Activated CD4-positive, alpha-beta T cell treated with anti-CD3 and anti-CD28 coated beads, Interleukin-2, amount 10 ng/mL, durations not matched to agents 7 days and 5 days (primary cell): Measurements from ENCODE around the gene TMED5. TPM values are rescaled to one million over a fixed set of nuclear protein-coding genes. Genes with fewer than 3 reads are reported as not detected.

Source experiments
- CTCF ChIA-PET: fragments of 350-600 bp; sonication (Branson Sonifier 250); formaldehyde crosslinking; loops from one replicate; lab custom pipeline; 2021; ENCODE audit warnings: antibody characterized with exemption; lab: Charles Lee
- POLR2A ChIA-PET: fragments of 350-600 bp; sonication (Branson Sonifier 250); formaldehyde crosslinking; loops from one replicate; lab custom pipeline; 2021; ENCODE audit warnings: antibody characterized with exemption; lab: Charles Lee
- DNase-seq: peaks from one replicate; pipeline ENCODE4 v3.0.0-alpha.2; 2020
- H3K27ac Mint-ChIP-seq: one replicate; pipeline ENCODE4 v1.8.0; 2021; ENCODE audit warnings: mild to moderate bottlenecking, moderate library complexity, mixed read lengths
- H3K27me3 Mint-ChIP-seq: one replicate; pipeline ENCODE4 v1.8.0; 2021; ENCODE audit warnings: mixed read lengths
- H3K36me3 Mint-ChIP-seq: one replicate; pipeline ENCODE4 v1.8.0; 2021; ENCODE audit warnings: low read depth, mixed read lengths
- H3K4me1 Mint-ChIP-seq: one replicate; pipeline ENCODE4 v1.8.0; 2021; ENCODE audit warnings: mixed read lengths
- H3K4me3 Mint-ChIP-seq: one replicate; pipeline ENCODE4 v1.8.0; 2021; ENCODE audit warnings: mild to moderate bottlenecking, moderate library complexity, mixed read lengths
- H3K9me3 Mint-ChIP-seq: one replicate; pipeline ENCODE4 v1.8.0; 2021; ENCODE audit warnings: mixed read lengths
- total RNA-seq, 2 experiments: library from RNA; stranded (reverse); gene quantifications; one replicate each; pipeline ENCODE4 v1.2.3, GENCODE V29; 2021

The TMED5 gene
- total RNA-seq, 2 experiments from 2014 or later = 42.6 to 44.7 TPM

DNA sequence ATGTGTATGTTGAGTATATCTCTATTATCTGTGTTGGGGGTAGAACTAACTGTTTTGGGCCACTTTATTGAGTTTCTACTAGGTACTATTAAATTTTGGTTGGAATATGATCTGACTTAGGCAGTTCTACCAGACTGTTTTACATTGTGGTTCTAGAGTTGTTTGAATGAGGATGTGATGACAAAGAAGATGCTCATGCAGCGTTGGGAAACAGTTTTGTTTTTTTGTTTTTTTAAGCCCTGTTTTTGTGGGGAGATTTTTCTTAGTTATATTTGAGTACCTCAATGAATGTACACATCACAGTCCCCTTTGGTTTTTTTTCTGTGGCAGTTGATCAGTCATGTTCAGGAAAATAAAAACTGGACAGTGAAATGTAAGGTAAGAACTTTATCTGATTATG lies 40.1 kb downstream of the TMED5 start:
- no peak for DNase-seq
- peaks cover 36% of the 10 kb centered on the region for H3K36me3 Mint-ChIP-seq
- H3K4me3 Mint-ChIP-seq = no peak overlapping the region
- no peaks in the 10 kb centered on the region for H3K9me3 Mint-ChIP-seq
- peaks cover 10% of the 10 kb centered on the region for H3K4me1 Mint-ChIP-seq
- H3K27me3 Mint-ChIP-seq = no peaks in the 10 kb centered on the region
- CTCF ChIA-PET = interaction anchor here (0.6 to 2.3 kb wide), 5 partner anchors 9 to 938 kb away, joined by 3 to 6 read pairs (median 4); no protein-coding TSS in a partner anchor
- POLR2A ChIA-PET = no interaction called here
- H3K27ac Mint-ChIP-seq = peak overlapping the region; percentile 47

DNA sequence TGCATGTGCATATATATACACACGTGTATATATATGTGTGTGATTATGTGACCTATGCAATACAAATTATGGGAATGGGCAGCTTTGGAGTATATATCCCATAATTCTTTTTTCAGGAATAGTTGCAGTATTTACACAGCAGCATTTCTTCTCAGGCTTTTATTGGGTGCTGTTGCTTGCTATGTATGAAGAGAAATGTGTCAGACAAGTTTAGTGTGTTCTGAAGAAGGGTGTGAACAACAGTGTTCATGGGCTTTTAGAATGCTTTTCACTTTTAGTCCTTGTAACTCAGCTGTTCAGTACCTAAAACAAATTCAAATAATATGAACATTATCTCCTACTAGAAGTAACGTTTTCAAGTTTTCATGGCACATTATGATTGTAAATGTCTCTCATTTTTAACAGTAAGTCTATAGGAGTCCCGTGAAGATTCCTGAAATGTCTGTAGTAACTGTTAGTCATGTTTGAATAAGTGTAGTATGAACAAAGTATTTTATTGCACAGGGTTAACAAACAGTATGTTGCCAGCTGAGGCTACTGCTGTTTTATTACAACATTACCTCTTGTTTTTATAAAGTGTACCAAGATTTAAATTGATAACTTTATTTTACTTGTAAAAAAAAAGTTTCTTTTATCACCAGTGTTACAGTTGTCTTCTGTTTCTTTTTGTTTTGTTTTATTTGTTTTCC lies 42.5 kb downstream of the TMED5 start:
- Mint-ChIP-seq H3K9me3 (no peaks in the 10 kb centered on the region), H3K4me1 (peaks cover 7% of the 10 kb centered on the region), H3K36me3 (peaks cover 40% of the 10 kb centered on the region), H3K4me3 (no peak overlapping the region), H3K27ac (no peak overlapping the region), H3K27me3 (no peaks in the 10 kb centered on the region)
- CTCF ChIA-PET = interaction anchor here (1.3 kb wide), 1 partner anchor 9 kb away, joined by 5 read pairs; no protein-coding TSS in a partner anchor
- POLR2A ChIA-PET = no interaction called here
- DNase-seq = no peak

DNA sequence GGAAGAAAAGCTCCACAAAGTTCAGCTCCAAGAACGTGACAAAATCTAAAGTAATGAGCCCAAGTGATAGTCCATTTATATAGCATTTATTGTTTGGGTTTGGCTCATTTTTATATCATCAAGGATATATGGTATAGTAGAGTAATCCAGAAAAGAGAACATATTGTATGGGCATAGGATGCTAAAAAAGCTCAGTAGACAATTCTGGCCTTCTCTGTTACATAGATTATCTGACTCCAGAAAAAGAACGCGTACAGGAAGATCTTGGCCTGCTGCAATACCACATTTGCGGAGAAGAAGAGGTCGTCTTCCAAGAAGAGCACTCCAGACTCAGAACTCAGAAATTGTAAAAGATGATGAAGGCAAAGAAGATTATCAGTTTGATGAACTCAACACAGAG lies 43.8 kb downstream of the TMED5 start:
- POLR2A ChIA-PET = interaction anchor here (0.7 kb wide), 1 partner anchor 112 kb away, joined by 3 read pairs; no protein-coding TSS in a partner anchor

DNA sequence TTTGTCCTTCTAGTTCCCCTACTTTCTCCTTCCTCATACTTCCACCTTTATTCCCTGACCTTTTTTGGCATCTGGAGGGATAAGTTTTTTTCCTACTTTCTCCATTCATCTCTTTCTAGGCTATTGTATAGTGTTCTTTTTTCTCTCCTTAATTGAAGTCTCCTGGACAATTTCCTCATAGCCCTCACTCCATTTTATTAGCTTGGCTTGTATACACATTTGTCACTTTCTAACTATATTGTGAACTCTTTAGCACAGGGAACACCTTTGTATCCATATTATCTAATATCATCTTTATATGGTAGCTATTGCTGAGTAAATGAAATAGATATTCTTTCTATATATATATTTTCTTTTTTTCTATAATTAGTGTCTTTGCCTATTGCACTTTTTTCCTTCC lies 47.6 kb downstream of the TMED5 start:
- ChIA-PET POLR2A (no interaction called here), CTCF (interaction anchor here (1.5 kb wide), 1 partner anchor 15 kb away, joined by 5 read pairs; no protein-coding TSS in a partner anchor)
- no peaks in the 10 kb centered on the region for H3K9me3 Mint-ChIP-seq
- DNase-seq = no peak
- no peak overlapping the region for H3K27ac Mint-ChIP-seq
- peaks cover 1% of the 10 kb centered on the region for H3K4me1 Mint-ChIP-seq
- H3K27me3 Mint-ChIP-seq = no peaks in the 10 kb centered on the region
- H3K36me3 Mint-ChIP-seq = peaks cover 21% of the 10 kb centered on the region
- H3K4me3 Mint-ChIP-seq = no peak overlapping the region

More for the DNA sequence above, 43.8 kb downstream of the TMED5 start:
- Mint-ChIP-seq H3K4me1 (peaks cover 2% of the 10 kb centered on the region), H3K27ac (no peak overlapping the region), H3K9me3 (no peaks in the 10 kb centered on the region), H3K36me3 (peaks cover 32% of the 10 kb centered on the region), H3K4me3 (no peak overlapping the region), H3K27me3 (no peaks in the 10 kb centered on the region)
- DNase-seq = no peak
- CTCF ChIA-PET = interaction anchor here (1.0 to 1.2 kb wide), 2 partner anchors 19 to 114 kb away, joined by 3 read pairs; no protein-coding TSS in a partner anchor

DNA sequence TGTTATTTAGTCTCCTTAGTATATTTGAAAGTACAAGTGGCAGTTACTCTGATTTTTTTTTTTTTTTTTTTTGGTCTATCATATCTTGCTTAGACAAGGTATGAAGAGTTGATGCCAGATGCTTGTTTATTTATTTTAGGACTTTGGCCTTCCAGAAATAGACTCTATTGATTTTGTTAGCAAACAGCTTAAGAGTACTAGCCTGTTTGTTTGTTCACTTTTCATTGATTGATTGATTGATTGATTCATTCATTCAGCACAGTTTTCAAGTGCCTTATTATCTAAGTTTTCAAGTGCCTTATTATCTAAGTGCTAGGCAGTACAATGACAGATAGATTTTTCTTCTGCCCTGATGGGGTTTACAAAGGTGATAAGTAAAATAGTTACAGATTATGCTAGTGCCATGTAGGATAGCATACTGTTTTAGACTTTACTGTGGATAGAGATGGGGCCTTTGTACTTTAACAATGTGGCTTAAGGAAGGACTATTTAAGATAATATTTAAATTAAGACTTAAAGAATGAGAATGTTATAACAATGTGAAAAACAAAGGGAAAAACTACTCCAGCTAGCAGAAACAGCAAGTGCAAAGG lies 50.6 kb downstream of the TMED5 start:
- POLR2A ChIA-PET = no interaction called here

DNA sequence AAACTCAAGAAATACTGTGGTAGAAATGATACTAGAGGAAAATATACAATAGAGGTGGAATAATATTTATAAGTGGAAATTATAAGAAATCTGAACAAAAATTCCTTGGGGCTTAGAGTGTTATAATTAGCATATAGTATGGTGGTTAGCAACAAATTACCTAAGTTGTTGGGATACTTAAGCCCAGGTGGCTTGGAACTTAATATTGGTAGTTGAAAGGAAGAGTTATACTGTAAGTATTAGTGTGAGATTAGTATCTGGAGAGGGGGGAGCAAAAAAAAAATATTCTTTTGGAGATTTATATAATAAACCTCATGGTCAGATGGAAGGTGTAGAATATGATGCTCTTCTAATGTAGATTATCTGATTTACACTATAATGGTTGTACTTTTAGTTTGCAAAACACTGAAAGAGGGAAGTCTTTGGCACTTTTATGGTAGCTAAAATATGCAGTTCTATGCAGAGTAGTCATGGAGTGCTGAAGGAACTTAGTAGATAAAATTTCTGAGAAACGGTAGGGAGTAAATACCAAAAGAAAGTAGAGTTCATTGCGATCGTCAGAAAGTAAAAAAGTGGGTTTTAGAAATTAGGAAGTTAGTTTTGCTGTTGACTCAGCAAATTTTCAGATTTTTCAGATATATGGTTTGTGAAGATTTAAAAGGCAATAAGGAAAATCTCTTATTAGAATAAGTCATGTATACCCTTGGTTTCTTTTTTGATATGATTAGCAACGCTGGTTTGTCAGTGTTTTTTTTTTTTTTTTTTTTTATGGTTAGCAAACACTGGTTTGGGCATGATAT lies 55.5 kb downstream of the TMED5 start:
- Mint-ChIP-seq H3K36me3 (peaks cover 31% of the 10 kb centered on the region), H3K9me3 (no peaks in the 10 kb centered on the region), H3K4me1 (peaks cover 3% of the 10 kb centered on the region), H3K4me3 (no peak overlapping the region), H3K27ac (no peak overlapping the region), H3K27me3 (no peaks in the 10 kb centered on the region)
- ChIA-PET CTCF (interaction anchor here (1.5 kb wide), 1 partner anchor 8 kb away, joined by 4 read pairs; no protein-coding TSS in a partner anchor), POLR2A (no interaction called here)
- DNase-seq = no peak

More for the DNA sequence above, 50.6 kb downstream of the TMED5 start:
- Mint-ChIP-seq H3K27ac (no peak overlapping the region), H3K4me1 (peaks cover 1% of the 10 kb centered on the region), H3K4me3 (no peak overlapping the region), H3K36me3 (peaks cover 14% of the 10 kb centered on the region), H3K27me3 (no peaks in the 10 kb centered on the region), H3K9me3 (no peaks in the 10 kb centered on the region)
- CTCF ChIA-PET = interaction anchor here (0.7 to 0.8 kb wide), 2 partner anchors 9 to 120 kb away, joined by 4 to 5 read pairs; no protein-coding TSS in a partner anchor
- DNase-seq = no peak

DNA sequence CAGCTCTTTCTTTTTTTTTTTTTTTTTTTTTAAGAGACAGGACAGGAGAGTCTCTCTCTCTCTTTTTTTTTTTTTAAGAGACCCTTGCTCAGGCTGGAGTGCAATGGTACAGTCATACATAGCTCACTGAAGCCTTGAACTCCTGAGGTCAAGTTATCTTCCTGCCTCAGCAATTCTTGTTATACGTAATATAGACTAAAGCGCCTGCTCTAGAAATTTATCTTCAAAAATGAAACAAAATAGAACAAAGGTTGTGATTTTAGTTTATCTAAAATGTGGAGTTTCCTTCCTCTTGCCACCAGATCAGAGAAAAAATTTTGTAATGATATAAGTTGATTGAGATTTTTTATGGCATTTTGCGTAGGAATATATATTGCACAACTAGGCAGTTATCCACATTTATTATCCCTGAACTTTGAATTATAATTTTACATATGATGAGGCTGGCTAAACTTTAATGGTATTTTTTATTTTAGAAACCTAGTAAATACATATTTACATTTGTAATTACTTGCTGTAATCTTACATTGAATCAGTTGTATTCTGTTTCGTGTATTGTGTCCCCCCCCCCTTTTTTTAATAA lies 56.9 kb downstream of the TMED5 start:
- Mint-ChIP-seq H3K4me3 (no peak overlapping the region), H3K27me3 (no peaks in the 10 kb centered on the region), H3K27ac (no peak overlapping the region), H3K4me1 (peaks cover 2% of the 10 kb centered on the region), H3K9me3 (no peaks in the 10 kb centered on the region), H3K36me3 (peaks cover 34% of the 10 kb centered on the region)
- ChIA-PET CTCF (interaction anchor here (0.6 kb wide), 2 partner anchors 239 to 634 kb away, joined by 3 read pairs; no protein-coding TSS in a partner anchor), POLR2A (no interaction called here)
- no peak for DNase-seq

DNA sequence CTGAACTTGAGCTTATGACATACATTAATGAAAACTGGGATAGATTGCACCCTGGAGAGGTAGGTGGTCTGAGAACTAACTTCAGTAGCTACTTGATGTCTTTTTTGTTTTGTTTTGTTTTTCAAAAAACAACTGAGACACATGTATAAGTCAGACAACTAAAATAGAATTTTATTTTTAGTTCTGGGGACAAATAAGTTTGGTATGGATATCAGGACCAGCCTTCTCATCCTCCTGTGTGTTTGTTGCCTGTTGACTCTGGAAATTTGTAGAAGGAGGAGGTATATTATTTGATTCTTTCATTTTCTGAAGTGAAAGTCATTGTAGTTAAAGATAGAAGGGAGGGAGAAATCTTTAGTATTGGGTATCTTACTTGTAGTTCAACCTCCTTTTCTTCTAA lies 59.6 kb downstream of the TMED5 start:
- ChIA-PET CTCF (no interaction called here), POLR2A (no interaction called here)
- Mint-ChIP-seq H3K4me1 (peaks cover 2% of the 10 kb centered on the region), H3K4me3 (no peak overlapping the region), H3K36me3 (peaks cover 39% of the 10 kb centered on the region), H3K27ac (no peak overlapping the region), H3K27me3 (no peaks in the 10 kb centered on the region), H3K9me3 (no peaks in the 10 kb centered on the region)
- DNase-seq = no peak

DNA sequence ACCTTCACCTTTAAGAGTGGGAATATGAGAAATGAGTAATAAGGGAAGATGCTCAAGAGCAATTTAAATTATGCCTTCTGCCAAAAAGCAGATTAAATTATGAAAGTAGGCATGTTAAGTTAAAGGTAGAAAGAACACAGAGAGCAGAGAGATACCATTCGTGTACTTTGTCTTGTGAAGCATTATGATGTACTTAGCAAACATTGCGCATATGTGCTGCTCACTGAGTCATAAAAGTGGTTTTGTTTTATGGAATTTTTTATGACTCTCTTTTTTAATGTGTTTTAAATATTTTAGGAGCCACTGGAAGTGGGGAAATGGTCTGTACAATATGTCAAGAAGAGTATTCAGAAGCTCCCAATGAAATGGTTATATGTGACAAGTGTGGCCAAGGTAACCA lies 65.8 kb downstream of the TMED5 start:
- Mint-ChIP-seq H3K4me1 (peaks cover 14% of the 10 kb centered on the region), H3K4me3 (no peak overlapping the region), H3K27me3 (no peaks in the 10 kb centered on the region), H3K9me3 (no peaks in the 10 kb centered on the region), H3K27ac (no peak overlapping the region), H3K36me3 (peaks cover 29% of the 10 kb centered on the region)
- ChIA-PET POLR2A (no interaction called here), CTCF (interaction anchor here (0.7 kb wide), 1 partner anchor 426 kb away, joined by 3 read pairs; no protein-coding TSS in a partner anchor)
- no peak for DNase-seq

DNA sequence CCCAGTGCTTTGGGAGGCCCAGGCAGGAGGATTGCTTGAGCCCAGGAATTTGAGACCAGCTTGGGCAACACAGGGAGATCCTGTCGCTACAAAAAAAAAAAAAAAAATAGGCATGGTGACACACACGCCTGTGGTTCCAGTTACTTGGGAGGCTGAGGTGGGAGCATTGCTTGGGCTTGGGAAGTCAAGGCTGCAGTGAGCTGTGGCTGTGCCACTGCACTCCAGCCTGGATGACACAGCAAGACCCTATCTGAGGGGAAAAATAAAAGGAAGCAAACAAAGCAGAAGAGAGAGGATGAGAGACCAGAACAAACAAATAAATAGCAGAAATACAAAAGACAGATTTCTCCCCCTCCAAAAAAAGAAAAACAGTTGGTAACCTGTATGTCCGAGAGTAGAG lies 67.1 kb downstream of the TMED5 start:
- no peak overlapping the region for H3K4me3 Mint-ChIP-seq
- no peaks in the 10 kb centered on the region for H3K27me3 Mint-ChIP-seq
- CTCF ChIA-PET = interaction anchor here (0.6 kb wide), 2 partner anchors 36 to 61 kb away, joined by 4 to 7 read pairs; no protein-coding TSS in a partner anchor
- H3K27ac Mint-ChIP-seq = no peak overlapping the region
- H3K36me3 Mint-ChIP-seq = peaks cover 31% of the 10 kb centered on the region
- POLR2A ChIA-PET = no interaction called here
- H3K4me1 Mint-ChIP-seq = peaks cover 22% of the 10 kb centered on the region
- DNase-seq = no peak
- H3K9me3 Mint-ChIP-seq = peaks cover 7% of the 10 kb centered on the region

DNA sequence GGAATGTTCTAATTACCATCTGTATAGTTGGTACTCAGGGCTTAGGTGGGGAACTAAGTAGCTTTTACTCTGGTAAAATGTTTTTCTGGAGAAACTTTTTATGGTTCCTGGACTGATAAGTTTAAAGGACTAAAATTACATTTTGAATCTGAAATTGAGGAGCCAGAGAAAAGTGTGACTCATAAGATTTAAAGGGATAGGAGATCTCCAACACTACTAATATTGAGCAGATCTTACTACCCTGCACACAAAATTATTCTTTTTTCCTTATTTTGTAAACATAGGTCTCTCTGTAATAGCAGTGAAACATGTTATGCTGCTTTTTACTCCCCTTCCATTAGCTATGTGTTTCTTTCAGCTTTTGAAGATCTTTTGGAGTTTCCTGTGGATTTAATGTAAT lies 68.7 kb downstream of the TMED5 start:
- H3K4me1 Mint-ChIP-seq = peaks cover 22% of the 10 kb centered on the region
- DNase-seq = no peak
- peaks cover 40% of the 10 kb centered on the region for H3K36me3 Mint-ChIP-seq

DNA sequence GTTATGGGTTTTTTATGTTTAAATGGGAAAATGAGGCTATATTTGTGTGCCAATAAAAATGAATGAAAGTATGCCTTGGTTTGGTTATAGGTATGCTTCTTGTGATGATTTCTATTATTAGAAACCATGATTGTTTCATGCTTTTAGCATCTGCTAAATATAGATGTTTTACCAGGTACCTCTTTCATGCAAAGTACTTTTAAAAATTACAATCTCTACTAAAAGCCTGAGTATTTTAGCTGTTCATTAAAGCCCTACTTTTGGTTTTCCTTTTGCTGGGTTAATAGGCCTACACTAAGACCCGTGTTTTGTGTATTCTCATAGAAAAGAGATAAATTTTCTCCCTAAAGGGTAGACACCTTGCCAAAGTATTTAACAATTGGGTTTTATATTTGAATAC lies 69.1 kb downstream of the TMED5 start:
- peaks cover 19% of the 10 kb centered on the region for H3K9me3 Mint-ChIP-seq
- H3K4me1 Mint-ChIP-seq = peaks cover 22% of the 10 kb centered on the region
- H3K36me3 Mint-ChIP-seq = peaks cover 41% of the 10 kb centered on the region
- H3K27ac Mint-ChIP-seq = no peak overlapping the region
- H3K27me3 Mint-ChIP-seq = no peaks in the 10 kb centered on the region
- POLR2A ChIA-PET = no interaction called here
- CTCF ChIA-PET = no interaction called here
- no peak overlapping the region for H3K4me3 Mint-ChIP-seq
- no peak for DNase-seq

More for the DNA sequence above, 68.7 kb downstream of the TMED5 start:
- ChIA-PET CTCF (no interaction called here), POLR2A (no interaction called here)
- H3K27ac Mint-ChIP-seq = no peak overlapping the region
- peaks cover 18% of the 10 kb centered on the region for H3K9me3 Mint-ChIP-seq
- no peaks in the 10 kb centered on the region for H3K27me3 Mint-ChIP-seq
- no peak overlapping the region for H3K4me3 Mint-ChIP-seq
